A172 (cell line): Measurements from ENCODE around the gene PGGHG. TPM values are rescaled to one million over a fixed set of nuclear protein-coding genes. Genes with fewer than 3 reads are reported as not detected.

Source experiments
- DNase-seq: peaks from one replicate; pipeline ENCODE4 v3.0.0-alpha.2; 2015; ENCODE audit warnings: low spot score
- total RNA-seq: library from RNA; depleted of rRNA; stranded (reverse); fragments of >200 nt; shearing (Covaris generic); gene quantifications from 2 replicates; pipeline ENCODE4 v1.2.3, GENCODE V29; 2014; rRNA removed

Gene PGGHG
- total RNA-seq: 13.0 and 14.2 TPM in 2 replicates

DNA sequence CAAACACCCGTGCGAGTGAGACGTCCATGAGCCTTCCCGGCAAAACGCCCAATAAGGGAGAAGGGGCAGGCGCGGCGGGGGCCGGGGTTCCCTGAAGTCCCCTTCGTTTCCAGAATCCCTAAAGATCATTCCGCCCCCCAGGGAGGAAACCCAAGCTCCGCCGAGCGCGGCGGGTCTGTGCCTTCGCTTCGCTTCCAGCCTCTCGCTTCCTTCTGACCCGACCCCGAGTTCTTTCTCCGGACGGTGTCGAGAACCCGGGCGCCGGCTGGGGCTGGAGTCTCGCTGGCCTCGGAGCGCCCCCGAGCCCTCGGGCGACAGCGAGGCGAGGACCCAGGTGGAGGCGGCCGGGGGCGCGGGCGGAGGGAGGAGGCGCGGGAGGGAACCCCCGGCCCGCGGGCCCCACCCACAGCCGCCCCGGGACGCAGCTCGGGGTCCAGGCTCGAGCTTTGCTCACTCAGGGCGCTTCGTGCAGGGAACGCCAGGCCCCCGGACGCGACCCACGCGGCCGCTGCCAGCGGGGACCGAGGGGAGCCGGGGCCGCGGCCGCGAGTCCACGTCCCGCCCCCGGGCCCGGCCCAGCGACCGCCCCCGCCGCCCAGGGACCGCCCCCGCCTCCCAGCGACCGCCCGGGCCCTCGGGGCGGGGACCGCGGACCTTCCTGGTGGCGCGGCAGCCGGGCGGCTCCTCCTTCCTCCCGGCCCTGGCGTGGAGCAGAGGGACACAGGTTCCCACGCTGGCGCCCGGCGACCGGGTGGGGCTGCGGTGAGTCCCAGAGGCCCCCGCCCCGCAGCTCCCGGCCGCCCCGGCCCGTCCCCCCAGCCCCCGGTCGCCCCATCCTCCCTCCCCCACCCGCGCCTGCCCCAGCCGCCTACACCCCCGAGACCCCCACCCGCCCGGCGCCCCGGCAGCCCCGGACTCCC lies at the start of gene PGGHG:
Gene PGGHG, plus strand, starts transcription at position 649 of the 920 bp plus-strand sequence. CDS start 691 bp downstream, outside the sequence.
- DNase-seq: peak; percentile 34

DNA sequence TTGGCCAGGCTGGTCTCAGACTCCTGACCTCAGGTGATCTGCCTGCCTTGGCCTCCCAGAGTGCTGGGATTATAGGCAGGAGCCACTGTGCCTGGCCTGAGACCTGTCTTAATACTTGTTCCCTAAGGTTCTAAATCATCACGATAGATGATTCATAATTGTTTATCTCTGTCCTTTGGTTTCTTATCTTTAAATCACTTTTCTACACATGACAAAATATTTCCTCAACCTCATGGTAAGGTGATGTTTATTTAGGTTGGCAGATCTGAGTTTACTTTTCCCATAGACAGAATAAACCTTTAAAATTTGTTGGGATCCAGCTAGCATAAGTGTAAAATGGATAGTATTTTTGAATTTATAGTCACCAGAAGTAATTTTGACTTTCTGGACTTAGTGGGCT lies 48.6 kb upstream of the PGGHG start:
- DNase-seq: no peak

DNA sequence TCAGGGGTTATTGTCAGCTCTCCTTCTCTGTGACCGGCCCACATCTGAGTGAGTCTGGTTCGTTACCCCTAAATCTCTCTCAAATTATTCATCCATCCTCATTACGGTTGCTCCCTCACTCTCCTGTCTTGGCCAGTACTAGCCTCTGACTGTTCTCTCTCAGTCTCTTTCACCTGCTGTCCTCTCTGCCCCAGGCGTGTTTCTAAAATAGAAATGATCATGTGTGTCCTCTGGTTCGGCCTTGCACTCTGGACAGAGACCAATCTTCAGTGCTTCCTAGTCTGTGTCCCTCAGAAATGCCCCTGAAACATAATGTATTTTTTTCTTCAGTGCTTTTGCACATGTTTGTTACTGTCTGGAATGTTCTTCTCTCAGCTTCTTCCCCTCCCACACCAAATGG lies 47.3 kb upstream of the PGGHG start:
- DNase-seq: no peak

DNA sequence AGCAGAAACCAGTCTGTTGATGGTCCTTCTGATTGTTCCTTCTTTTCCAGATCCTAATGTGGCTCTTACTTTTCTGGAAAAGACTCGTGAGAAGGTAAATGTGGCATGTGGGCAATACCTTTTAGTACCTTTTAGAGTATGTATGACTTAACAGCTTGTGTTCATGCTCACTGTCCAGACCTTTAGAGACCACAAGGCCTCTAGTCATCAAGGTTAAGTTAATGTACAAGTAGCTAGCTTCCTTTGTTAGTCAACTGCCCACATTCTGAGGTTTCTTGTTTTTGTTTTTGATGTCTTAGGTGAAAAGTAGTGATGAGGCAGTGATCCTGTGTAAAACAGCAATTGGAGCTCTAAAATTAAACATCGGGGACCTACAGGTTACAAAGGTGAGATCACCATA lies 44.5 kb upstream of the PGGHG start:
- DNase-seq: no peak

DNA sequence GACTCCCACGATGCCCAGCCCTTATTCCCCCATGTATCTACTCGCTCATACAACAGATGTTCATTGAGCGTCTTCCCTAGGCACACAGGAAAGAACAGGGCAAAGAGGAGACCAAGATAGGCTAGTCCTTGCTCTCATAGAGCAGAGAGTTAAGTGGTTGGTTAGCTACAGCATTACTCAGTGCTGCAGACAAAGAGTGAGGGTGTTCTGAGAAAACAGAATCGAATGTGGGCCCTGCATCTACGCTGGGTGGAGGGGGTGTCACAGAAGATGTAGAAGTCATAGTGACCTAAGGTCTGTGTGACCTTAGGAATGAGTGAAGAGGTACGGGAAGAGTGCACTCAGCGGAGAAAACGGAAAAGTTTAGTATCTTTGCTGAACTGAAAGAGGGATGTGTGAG lies 39.9 kb upstream of the PGGHG start:
- no peak for DNase-seq

- DNase-seq: no peak
Observed at GRCh38 chr11:250274-250673, 38.7 kb upstream of the PGGHG start.

DNA sequence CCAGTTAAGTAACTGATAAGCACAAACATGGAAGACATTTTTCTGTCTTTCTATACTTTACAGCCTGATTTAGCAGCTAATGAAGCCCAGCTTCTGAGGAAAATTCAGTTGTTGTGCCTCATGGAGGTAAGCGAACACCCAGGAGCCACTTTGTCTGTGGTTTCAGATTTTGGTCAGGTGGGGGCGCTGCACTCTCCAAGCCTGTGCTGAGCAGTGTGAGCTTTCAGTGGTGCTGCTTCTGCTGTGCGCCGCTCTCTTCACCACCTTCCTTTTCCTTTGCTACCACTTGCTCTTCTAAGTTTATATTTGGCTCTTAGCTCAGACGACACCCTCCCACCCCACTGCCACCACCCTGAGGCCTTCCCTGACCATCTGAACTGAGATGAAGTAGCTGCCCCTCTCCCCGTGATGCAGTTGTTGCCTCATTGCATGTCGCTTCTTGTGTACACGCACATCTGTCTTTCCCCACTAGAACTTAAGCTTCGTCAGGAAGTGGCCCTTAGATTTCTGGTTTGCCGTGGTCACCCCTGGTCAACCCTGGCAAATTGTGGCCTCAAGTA lies 38.1 kb upstream of the PGGHG start:
- DNase-seq: peak; percentile 40

DNA sequence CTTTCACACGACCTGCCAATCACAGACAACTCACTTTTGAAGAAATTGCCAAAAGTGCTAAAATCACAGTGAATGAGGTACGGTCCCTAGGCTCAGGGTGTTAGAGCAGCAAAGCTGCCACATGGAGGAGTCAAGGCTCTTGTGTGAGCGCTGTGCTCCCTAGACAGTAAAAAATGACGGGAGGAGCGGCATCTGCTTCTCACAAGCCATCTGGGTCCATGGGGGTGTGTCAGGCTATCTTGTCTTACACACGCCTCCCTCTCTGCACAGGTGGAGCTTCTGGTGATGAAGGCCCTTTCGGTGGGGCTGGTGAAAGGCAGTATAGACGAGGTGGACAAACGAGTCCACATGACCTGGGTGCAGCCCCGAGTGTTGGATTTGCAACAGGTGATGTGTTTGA lies 37.4 kb upstream of the PGGHG start:
- DNase-seq: no peak

GRCh38 chr11:252666-253065 lies 36.3 kb upstream of the PGGHG start:
- no peak for DNase-seq

GRCh38 chr11:253160-253885 lies 35.6 kb upstream of the PGGHG start:
- no peak for DNase-seq

GRCh38 chr11:253886-254270 lies 35.0 kb upstream of the PGGHG start:
- no peak for DNase-seq

- no peak for DNase-seq
Observed at GRCh38 chr11:255176-255575, 33.8 kb upstream of the PGGHG start.

DNA sequence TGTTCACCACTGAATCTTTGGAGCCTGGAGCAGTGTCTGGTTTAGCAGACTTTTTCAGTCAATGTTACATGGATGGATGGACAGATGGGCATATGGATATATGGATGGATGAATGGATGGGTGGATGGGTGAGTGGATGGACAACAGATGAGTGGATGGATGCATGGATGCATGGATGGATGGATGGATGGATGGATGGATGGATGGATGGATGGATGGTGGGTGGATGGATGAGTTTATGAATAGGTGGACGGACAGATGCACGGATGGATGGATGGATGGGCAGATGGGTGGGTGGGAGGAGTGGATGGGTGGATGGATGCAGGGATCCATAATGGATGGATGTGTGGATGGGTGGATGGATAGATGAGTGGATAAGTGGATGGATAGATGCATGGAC lies 33.1 kb upstream of the PGGHG start:
- no peak for DNase-seq

GRCh38 chr11:256952-257737 lies 31.8 kb upstream of the PGGHG start:
- DNase-seq: no peak

DNA sequence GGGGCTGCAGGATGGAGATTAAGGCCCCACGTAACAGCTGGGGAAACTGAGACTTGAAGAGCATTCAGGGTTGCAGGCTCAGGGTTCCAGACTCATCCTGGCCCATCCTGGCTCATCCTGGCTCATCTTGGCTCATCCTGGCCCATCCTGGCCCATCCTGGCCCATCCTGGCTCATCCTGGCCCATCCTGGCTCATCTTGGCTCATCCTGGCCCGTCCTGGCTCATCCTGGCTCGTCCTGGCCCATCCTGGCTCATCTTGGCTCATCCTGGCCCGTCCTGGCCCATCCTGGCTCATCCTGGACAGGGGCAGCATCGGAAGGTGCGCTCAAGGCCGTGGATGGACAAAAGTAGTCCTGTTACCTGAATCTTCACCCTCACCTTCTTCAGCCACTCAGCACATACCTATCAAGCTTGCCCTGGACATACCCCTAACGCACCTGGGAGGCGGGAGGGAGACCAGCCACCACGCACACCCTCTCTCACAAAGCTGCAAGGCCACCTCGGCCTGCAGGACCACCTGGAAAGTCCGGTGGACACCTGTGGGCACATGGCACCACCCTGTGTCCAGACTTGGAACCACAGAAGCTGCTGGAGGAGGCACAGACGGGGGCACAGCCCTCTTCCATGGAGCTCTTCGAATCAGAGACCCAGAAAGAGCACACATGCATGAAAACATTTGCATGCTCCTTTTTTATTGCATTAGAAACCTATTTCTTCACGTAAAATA lies 31.0 kb upstream of the PGGHG start:
- DNase-seq: no peak

DNA sequence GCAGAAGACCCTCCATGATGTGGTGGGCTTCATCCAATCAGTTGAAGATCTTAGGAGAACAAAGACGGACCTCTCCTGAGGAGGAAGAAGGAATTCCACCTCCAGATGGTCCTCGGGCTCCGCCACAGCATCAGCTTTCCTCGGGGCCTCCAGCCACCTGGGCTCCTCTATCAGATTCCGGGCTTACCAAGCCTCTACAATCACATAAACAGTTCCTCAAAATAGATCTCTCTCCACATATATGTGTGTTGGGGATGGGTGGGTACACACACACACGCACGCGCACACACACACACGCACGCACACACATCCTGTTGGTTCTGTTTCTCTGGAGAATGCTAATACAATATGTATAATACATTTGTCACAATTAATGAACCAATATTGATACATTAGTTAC lies 29.5 kb upstream of the PGGHG start:
- no peak for DNase-seq

DNA sequence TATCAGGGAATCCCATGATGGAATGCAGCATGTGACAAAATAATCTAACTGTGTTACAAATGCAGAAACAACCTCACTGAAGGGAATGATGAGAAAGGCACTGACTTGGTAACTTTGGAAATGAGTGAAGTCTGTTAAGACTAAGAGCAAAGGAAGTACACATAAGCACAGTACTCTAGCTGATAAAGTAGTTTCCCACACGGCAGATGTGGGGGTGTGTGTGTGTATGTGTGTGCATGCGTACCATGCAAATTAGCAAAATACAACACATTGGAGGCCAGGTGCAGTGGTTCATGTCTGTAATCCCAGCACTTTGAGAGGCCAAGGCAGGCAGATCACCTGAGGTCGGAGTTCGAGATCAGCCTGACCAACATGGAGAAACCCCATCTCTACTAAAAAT lies 27.3 kb upstream of the PGGHG start:
- no peak for DNase-seq

- no peak for DNase-seq
Observed at GRCh38 chr11:266676-267439, 22.1 kb upstream of the PGGHG start.

GRCh38 chr11:267491-267994 lies 21.4 kb upstream of the PGGHG start:
- no peak for DNase-seq

- peak; percentile 86 for DNase-seq
Observed at GRCh38 chr11:268716-269145, 20.2 kb upstream of the PGGHG start.
